ENCODE measurements around the gene RNASEH2B.

Gene RNASEH2B

DNA sequence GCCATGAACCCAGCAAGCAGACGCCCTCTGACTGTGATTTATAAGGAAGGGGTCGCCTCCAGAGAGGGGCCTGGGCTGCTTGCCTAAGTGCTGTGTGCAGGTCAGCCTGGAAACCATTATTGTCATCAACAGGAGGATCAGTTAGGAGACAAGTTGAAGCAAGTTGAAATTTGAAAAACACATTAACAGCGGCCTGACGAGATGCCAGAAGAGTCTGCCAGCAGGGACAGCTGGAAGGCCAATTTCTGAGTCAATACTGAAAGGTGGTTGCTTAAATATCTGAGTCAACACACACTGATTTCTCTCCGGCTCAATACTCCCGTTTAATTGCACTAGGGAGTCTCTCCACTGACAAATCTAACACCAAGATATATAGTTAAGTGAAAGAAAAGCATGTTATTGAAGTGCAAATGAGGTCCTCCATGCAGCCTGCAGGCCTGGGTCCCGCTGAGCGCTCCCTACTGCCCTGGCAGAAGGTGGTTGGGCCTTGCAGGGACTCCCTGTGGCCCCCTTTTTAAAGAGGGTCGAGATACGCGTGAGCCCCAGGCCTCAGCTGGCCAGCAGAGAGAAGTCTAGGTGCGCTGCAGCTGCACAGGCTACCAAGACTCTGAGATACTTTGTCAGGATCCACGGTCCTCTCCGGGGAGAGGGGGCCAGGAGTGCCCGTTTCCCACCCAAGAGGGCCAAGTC lies 91.1 kb downstream of the RNASEH2B start:
- peak; percentile 40 for DNase-seq (ENCODE audit: low read depth)
- TF ChIP-seq, protein P1, sequence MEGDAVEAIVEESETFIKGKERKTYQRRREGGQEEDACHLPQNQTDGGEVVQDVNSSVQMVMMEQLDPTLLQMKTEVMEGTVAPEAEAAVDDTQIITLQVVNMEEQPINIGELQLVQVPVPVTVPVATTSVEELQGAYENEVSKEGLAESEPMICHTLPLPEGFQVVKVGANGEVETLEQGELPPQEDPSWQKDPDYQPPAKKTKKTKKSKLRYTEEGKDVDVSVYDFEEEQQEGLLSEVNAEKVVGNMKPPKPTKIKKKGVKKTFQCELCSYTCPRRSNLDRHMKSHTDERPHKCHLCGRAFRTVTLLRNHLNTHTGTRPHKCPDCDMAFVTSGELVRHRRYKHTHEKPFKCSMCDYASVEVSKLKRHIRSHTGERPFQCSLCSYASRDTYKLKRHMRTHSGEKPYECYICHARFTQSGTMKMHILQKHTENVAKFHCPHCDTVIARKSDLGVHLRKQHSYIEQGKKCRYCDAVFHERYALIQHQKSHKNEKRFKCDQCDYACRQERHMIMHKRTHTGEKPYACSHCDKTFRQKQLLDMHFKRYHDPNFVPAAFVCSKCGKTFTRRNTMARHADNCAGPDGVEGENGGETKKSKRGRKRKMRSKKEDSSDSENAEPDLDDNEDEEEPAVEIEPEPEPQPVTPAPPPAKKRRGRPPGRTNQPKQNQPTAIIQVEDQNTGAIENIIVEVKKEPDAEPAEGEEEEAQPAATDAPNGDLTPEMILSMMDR (IDR thresholded peaks at IDR 0.05; ENCODE audit: control insufficient read depth, insufficient read depth, low read depth, low read length, missing control alignments): no peak
- H3K4me3 ChIP-seq (ENCODE audit: control insufficient read depth, low read depth, low read length): no peak overlapping the region

- DNase-seq (ENCODE audit: low read depth): no peak
- no peak overlapping the region for H3K4me3 ChIP-seq (ENCODE audit: control insufficient read depth, low read depth, low read length)
- TF ChIP-seq, protein P1 (IDR thresholded peaks at IDR 0.05; ENCODE audit: control insufficient read depth, insufficient read depth, low read depth, low read length, missing control alignments): no peak
These were observed 91.7 kb downstream of the RNASEH2B start for GRCh38 chr13:51001335-51001734.

- TF ChIP-seq, protein P1 (IDR thresholded peaks at IDR 0.05; ENCODE audit: control insufficient read depth, insufficient read depth, low read depth, low read length, missing control alignments): no peak
- H3K4me3 ChIP-seq (ENCODE audit: control insufficient read depth, low read depth, low read length): no peak overlapping the region
- no peak for DNase-seq (ENCODE audit: low read depth)
These were observed 93.1 kb downstream of the RNASEH2B start for GRCh38 chr13:51002736-51003135.

DNA sequence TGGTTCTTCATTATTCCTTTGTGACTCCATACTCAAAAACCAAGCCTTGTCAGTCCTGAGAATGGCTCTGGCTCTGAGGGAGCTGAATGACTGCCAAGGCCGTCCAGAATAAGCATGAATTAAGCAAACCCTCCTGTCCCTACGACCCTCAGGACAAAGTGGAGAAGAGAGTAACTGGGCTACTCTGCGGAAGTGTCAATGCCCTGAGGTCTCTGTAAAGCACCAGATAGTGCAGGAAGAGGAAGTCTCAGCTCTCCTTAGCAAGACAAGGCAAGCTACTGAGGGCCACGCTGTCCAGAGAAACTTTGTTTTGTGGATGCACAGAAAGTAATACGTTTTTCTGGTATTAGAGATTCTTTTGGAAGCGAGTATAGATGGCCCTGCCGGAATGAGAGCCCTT lies 94.1 kb downstream of the RNASEH2B start:
- TF ChIP-seq, protein P1 (IDR thresholded peaks at IDR 0.05; ENCODE audit: control insufficient read depth, insufficient read depth, low read depth, low read length, missing control alignments): no peak
- no peak for DNase-seq (ENCODE audit: low read depth)
- no peak overlapping the region for H3K4me3 ChIP-seq (ENCODE audit: control insufficient read depth, low read depth, low read length)

DNA sequence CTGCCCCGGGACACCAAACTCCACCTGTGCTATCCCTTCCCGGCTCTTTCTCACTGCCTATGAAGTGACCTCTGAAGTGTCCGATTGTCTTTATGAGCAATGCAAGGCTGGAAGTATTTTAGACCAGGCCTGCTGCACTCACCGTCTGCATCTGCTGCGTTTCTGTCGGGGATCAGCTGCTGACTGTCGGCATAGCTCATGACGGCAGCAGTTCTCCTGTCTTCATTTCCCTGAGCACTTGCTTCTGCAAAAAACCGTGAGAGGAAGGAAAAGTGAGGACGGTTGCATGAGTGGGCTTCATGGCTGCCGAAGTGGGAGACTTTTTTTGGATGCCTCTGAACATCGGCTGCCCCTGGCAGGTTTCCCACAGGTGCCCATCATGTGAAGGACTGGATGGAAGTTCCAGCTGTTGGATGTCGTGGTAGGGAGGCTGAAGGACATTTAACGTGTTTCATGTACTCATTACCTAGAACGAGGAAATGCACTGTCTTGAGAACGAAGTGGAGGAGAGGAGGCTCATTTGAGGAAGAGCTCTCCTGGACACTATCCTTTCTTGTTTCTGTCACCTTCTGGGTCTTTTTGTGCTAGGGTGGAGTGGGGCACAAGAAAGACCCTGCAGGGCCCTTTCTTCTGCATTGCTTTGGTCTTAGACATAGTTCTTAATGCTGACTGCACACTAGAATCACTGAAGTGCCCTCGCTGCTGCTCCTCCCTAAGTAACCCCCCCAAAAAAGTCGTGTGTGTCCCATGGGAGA lies 94.7 kb downstream of the RNASEH2B start:
- no peak for DNase-seq (ENCODE audit: low read depth)
- TF ChIP-seq, protein P1 (IDR thresholded peaks at IDR 0.05; ENCODE audit: control insufficient read depth, insufficient read depth, low read depth, low read length, missing control alignments): no peak
- H3K4me3 ChIP-seq (ENCODE audit: control insufficient read depth, low read depth, low read length): no peak overlapping the region

- TF ChIP-seq, protein P1 (IDR thresholded peaks at IDR 0.05; ENCODE audit: control insufficient read depth, insufficient read depth, low read depth, low read length, missing control alignments): no peak
- no peak for DNase-seq (ENCODE audit: low read depth)
- H3K4me3 ChIP-seq (ENCODE audit: control insufficient read depth, low read depth, low read length): no peak overlapping the region
These were observed 95.4 kb downstream of the RNASEH2B start for GRCh38 chr13:51004918-51005460.

Data from AG09309 (cell line).